RWPE1 (cell line): ENCODE results near the gene ZP4.

Source experiments
- CTCF ChIA-PET: fragments of 350-600 bp; sonication (Branson Sonifier 250); formaldehyde crosslinking; extraction: SDS; loops from one replicate; lab custom pipeline; 2021; lab: Yijun Ruan, JAX
- POLR2A ChIA-PET: fragments of 400-600 bp; formaldehyde crosslinking; extraction: SDS; loops from one replicate; lab custom pipeline; 2020; ENCODE audit warnings: antibody characterized with exemption; ENCODE audit not compliant: low non-redundant PET; lab: Yijun Ruan, JAX
- DNase-seq: peaks from one replicate; pipeline ENCODE4 v3.0.0; 2012; ENCODE audit warnings: low spot score
- H3K27ac ChIP-seq: fragments of 450-650 bp; 2 replicates; pipeline ENCODE4 v1.5.1; 2017
- TF ChIP-seq, protein P1 (sequence below): fragments of 450-650 bp; conservative IDR thresholded peaks from 2 replicates; pipeline ENCODE4 v1.5.1; 2017; ENCODE audit warnings: low read depth, mild to moderate bottlenecking

ZP4 gene, protein sequence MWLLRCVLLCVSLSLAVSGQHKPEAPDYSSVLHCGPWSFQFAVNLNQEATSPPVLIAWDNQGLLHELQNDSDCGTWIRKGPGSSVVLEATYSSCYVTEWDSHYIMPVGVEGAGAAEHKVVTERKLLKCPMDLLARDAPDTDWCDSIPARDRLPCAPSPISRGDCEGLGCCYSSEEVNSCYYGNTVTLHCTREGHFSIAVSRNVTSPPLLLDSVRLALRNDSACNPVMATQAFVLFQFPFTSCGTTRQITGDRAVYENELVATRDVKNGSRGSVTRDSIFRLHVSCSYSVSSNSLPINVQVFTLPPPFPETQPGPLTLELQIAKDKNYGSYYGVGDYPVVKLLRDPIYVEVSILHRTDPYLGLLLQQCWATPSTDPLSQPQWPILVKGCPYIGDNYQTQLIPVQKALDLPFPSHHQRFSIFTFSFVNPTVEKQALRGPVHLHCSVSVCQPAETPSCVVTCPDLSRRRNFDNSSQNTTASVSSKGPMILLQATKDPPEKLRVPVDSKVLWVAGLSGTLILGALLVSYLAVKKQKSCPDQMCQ

DNA sequence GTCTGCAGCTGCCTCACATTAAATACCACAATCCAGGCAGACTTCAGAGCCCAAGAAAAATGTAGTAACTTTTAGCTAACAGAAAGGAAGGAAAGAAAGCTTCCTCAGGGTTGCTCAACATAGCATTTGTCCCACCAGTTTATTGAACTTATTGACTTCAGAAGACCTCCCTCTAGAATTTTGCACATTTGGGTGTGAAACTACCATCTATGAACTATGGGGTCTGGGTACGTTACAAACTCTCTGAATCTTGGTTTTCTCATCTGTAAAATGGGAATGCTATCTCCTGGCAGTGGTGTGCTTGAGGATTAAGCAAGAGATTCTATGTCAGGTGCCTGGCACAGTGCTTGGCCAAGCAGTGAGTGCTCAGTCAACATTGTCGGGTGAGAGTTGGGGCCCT, at the start of gene ZP4:
ZP4 (minus strand) TSS at position 101 of the 400 bp plus-strand sequence. CDS start 287 bp downstream, outside the sequence.
- ChIA-PET CTCF (interaction anchor here (0.6 kb wide), 1 partner anchor 11 kb away, joined by 3 read pairs; no protein-coding TSS in a partner anchor), POLR2A (interaction anchor here (0.6 kb wide), 1 partner anchor 69 kb away, joined by 6 read pairs; no protein-coding TSS in a partner anchor)
- TF ChIP-seq, protein P1, sequence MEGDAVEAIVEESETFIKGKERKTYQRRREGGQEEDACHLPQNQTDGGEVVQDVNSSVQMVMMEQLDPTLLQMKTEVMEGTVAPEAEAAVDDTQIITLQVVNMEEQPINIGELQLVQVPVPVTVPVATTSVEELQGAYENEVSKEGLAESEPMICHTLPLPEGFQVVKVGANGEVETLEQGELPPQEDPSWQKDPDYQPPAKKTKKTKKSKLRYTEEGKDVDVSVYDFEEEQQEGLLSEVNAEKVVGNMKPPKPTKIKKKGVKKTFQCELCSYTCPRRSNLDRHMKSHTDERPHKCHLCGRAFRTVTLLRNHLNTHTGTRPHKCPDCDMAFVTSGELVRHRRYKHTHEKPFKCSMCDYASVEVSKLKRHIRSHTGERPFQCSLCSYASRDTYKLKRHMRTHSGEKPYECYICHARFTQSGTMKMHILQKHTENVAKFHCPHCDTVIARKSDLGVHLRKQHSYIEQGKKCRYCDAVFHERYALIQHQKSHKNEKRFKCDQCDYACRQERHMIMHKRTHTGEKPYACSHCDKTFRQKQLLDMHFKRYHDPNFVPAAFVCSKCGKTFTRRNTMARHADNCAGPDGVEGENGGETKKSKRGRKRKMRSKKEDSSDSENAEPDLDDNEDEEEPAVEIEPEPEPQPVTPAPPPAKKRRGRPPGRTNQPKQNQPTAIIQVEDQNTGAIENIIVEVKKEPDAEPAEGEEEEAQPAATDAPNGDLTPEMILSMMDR = no peak
- no peak for DNase-seq
- no peak within 1 kb of the TSS for H3K27ac ChIP-seq

DNA sequence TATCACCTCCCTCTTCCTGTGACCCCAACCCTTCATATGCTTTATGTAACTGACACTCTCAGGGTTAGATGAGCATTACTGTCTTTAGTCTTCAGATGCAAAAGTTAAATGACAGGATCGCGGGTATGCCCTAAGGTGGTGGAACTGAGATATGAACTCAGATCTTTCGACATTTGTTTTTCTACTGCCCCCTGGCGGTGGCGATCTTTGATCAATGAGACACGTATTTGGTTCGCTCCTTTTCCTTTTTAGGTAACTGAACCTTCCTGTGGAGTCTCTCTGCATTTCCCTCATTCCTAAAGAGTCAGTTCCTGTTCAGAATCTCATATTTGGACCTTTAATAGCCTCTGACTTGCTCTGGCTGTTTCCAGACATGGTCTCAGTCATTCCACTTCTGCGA, 47.8 kb upstream of the ZP4 start:
- DNase-seq = no peak
- TF ChIP-seq, protein P1 = no peak
- no peak overlapping the region for H3K27ac ChIP-seq
- ChIA-PET POLR2A (no interaction called here), CTCF (interaction anchor here (0.6 to 2.8 kb wide), 3 partner anchors 74 to 1175 kb away, joined by 3 to 13 read pairs (median 5); no protein-coding TSS in a partner anchor)

DNA sequence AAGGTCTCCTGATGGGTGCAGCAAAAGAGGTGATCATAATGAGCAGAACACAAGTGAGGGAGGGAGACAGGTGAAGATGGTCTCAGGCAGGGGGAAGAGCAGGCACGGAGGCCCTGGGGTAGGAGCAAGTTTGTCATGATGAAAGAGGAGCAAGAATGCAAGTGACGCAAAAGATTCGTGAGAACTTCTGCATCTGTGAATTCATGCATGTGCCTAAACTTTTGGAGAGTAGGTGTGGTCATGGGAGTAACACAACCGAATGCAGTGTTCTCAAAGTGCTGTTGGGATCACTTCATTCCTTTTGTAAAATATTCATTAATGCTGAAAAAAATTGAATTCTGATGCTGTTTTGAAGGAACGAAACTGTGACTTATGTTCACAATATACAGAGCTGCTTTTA, 47.3 kb upstream of the ZP4 start:
- POLR2A ChIA-PET = no interaction called here
- no peak for DNase-seq
- H3K27ac ChIP-seq = no peak overlapping the region
- CTCF ChIA-PET = interaction anchor here (2.8 kb wide), 1 partner anchor 74 kb away, joined by 13 read pairs; no protein-coding TSS in a partner anchor
- TF ChIP-seq, protein P1 = no peak

DNA sequence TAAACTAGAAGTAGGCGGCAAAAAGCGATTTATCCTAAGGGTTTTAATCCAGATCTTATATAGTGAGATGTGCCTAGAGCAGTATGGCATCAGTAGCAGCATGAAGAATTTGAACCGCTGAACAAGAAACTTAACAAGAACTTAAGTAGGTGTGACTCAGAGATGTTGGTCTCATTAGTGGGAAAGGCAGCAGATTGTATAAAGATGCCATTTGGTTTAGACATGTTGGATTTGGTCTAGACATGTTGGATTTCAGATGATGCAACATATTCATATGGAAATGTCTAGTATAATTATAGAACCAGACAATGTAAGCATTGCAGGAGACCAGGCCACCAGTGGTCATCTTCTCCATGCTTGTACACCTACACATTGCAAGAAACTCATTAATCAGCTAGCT, 42.1 kb upstream of the ZP4 start:
- TF ChIP-seq, protein P1 = no peak
- H3K27ac ChIP-seq = no peak overlapping the region
- peak; percentile 57 for DNase-seq
- POLR2A ChIA-PET = no interaction called here
- CTCF ChIA-PET = no interaction called here

DNA sequence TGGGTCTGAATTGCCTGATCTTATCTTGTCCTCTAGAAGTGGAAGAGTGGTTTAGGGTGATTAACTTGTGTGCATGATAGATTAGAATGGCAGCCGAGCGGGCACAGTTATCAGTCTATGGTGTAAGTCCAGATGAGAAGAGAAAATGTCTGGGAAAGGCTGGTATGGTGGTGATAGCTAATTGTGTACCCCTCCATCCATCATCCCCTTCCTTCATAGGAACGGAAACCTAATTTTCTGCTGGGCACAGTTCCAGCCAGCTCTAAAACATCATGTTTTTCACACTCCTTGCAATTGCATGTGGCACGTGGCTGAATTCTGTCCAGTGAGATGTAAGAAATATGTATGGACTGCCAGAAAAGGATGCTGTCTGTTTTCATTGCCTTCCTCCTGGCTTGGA, 40.9 kb upstream of the ZP4 start:
- H3K27ac ChIP-seq = no peak overlapping the region
- DNase-seq = no peak
- TF ChIP-seq, protein P1 = no peak
- ChIA-PET CTCF (no interaction called here), POLR2A (no interaction called here)

DNA sequence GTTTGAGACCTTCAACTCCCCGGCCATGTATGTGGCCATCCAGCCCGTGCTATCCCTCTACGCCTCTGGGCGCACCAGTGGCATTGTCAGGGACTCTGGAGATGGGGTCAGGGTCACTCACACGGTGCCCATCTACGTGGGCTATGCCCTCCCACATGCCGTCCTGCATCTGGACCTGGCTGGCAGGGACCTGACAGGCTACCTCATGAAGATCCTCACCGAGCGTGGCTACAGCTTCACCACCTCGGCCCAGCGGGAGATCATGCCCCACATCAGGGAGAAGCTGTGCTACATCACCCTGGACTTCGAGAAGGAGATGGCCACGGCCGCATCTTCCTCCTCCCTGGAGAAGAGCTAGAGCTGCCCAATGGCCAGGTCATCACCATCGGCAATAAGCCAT, 36.5 kb upstream of the ZP4 start:
- DNase-seq = no peak
- POLR2A ChIA-PET = no interaction called here
- CTCF ChIA-PET = no interaction called here
- TF ChIP-seq, protein P1 = no peak
- no peak overlapping the region for H3K27ac ChIP-seq
